K562 (cell line): ENCODE measurements around the gene FLRT1. TPM values are rescaled to one million over a fixed set of nuclear protein-coding genes. Genes with fewer than 3 reads are reported as not detected.

ENCODE experiments used
- ATAC-seq: fragments of 200-7000 bp; cut with Tn5 transposase; 3 replicates; pipeline ENCODE4 v1.9.1; 2020; ENCODE audit warnings: moderate library complexity
- Bru-seq: library from RNA; stranded (reverse); fragments of 400-500 nt; gene quantifications from one replicate; lab custom pipeline; 2021; lab: Mats Ljungman, UMichigan
- BruChase-seq, 2 experiments: library from RNA; stranded (reverse); fragments of 400-500 nt; gene quantifications; one replicate each; lab custom pipeline; 2021; lab: Mats Ljungman, UMichigan
- BruUV-seq: library from RNA; stranded (reverse); fragments of 400-500 nt; replicated peaks from 2 replicates; lab custom pipeline; 2021; lab: Mats Ljungman, UMichigan
- CTCF ChIA-PET: fragments of 300-600 bp; formaldehyde crosslinking; extraction: SDS; loops from one replicate; lab custom pipeline; 2021; ENCODE audit warnings: low intra/inter-chr PET ratio; lab: Yijun Ruan, JAX
- POLR2A ChIA-PET: fragments of 300-600, 350-650 bp; sonication (Branson Sonifier 250); formaldehyde crosslinking; extraction: SDS; loops from one replicate; lab custom pipeline; 2021; ENCODE audit warnings: antibody characterized with exemption, inconsistent platforms; lab: Yijun Ruan, JAX
- DNase-seq, 4 experiments: peaks; one replicate each; pipeline versions ENCODE4 v3.0.0 to v3.0.0-alpha.2; 2011 to 2018; ENCODE audit warnings: low spot score in 3 of 4, mixed read lengths in 3 of 4; ENCODE audit errors: extremely low read depth in 1 of 4
- FAIRE-seq: peaks from 2 replicates; lab custom pipeline; 2011; peaks lifted over from hg19 to GRCh38; lab: Jason Lieb, UNC
- H2AFZ ChIP-seq: 2 replicates; pipeline ENCODE4 v1.6.0; 2011; ENCODE audit warnings: low read depth, low read length, control low read depth, inconsistent platforms
- H3K27ac ChIP-seq: fragments of 200-600 bp; 3 replicates; pipeline ENCODE4 v1.8.0; 2011; ENCODE audit warnings: low read depth, mild to moderate bottlenecking, control low read depth, inconsistent platforms, low read length, moderate library complexity, mixed read lengths; ENCODE audit errors: extremely low read depth
- H3K27me3 ChIP-seq, 2 experiments: fragments of 300-600 bp in 1 of 2; 2 replicates in 1 of 2; 3 replicates in 1 of 2; pipeline versions ENCODE4 v1.6.0 to v1.8.0; 2011; ENCODE audit warnings: inconsistent platforms in 2 of 2, low read length in 2 of 2, mild to moderate bottlenecking in 1 of 2, mixed read lengths in 1 of 2, moderate library complexity in 1 of 2; ENCODE audit not compliant: control insufficient read depth in 2 of 2, insufficient read depth in 2 of 2
- H3K36me3 ChIP-seq: fragments of 300-600 bp; 3 replicates; pipeline ENCODE4 v1.8.0; 2011; ENCODE audit warnings: mild to moderate bottlenecking, low read length, inconsistent platforms; ENCODE audit not compliant: control insufficient read depth, insufficient read depth
- H3K4me1 ChIP-seq, 2 experiments: fragments of 200-600 bp in 1 of 2; replicated peaks in 1 of 2; 2 replicates in 1 of 2; 3 replicates in 1 of 2; pipeline versions ENCODE4 v1.5.1 to v1.8.0; 2011; ENCODE audit warnings: inconsistent platforms in 2 of 2, low read length in 2 of 2, mild to moderate bottlenecking in 1 of 2, mixed read lengths in 1 of 2, moderate library complexity in 1 of 2; ENCODE audit not compliant: control insufficient read depth in 2 of 2, insufficient read depth in 2 of 2
- H3K4me2 ChIP-seq: 2 replicates; pipeline ENCODE4 v1.6.1; 2011; ENCODE audit warnings: low read length, control low read depth, inconsistent platforms, mixed read lengths; ENCODE audit not compliant: insufficient read depth
- H3K4me3 ChIP-seq: fragments of 200-600 bp; sonication (generic), shearing (Covaris generic); 2 replicates; pipeline ENCODE4 v1.5.1; 2016; ENCODE audit warnings: control low read depth, inconsistent platforms
- H3K79me2 ChIP-seq: fragments of 200-600 bp; 3 replicates; pipeline ENCODE4 v1.8.0; 2011; ENCODE audit warnings: low read length, inconsistent platforms; ENCODE audit not compliant: control insufficient read depth, insufficient read depth
- H3K9ac ChIP-seq, 2 experiments: 2 replicates each; pipeline versions ENCODE4 v1.6.0 to v1.6.1; 2011; ENCODE audit warnings: low read depth in 2 of 2, low read length in 2 of 2, control low read depth in 1 of 2, inconsistent platforms in 1 of 2, mild to moderate bottlenecking in 1 of 2, mixed read lengths in 1 of 2; ENCODE audit not compliant: insufficient read depth in 1 of 2
- H3K9me1 ChIP-seq: one replicate; pipeline ENCODE4 v1.6.0; 2011; ENCODE audit warnings: inconsistent platforms, mild to moderate bottlenecking, low read length, moderate library complexity; ENCODE audit not compliant: control insufficient read depth, insufficient read depth
- H3K9me3 ChIP-seq: replicated peaks from 2 replicates; pipeline ENCODE4 v1.5.1; 2011; ENCODE audit warnings: low read depth, low read length, inconsistent platforms; ENCODE audit not compliant: control insufficient read depth, insufficient read depth
- H4K20me1 ChIP-seq: replicated peaks from 2 replicates; pipeline ENCODE4 v1.6.1; 2011; ENCODE audit warnings: low read length, inconsistent platforms, mixed read lengths; ENCODE audit not compliant: control insufficient read depth, insufficient read depth
- VEZF1 ChIP-seq: fragments of 200-800 bp; sonication (Bioruptor generic); IDR thresholded peaks from 2 replicates; pipeline ENCODE4 v1.6.1; 2017; ENCODE audit warnings: missing genetic modification characterization, missing compliant biosample characterization
- ZNF239 ChIP-seq: fragments of 250-450 bp; sonication (Bioruptor Pico); IDR thresholded peaks from 2 replicates; pipeline ENCODE4 v1.4.0; 2020; ENCODE audit warnings: mild to moderate bottlenecking
- WGBS: fragments of 100-300 bp; shearing (Covaris generic); methylation state at CpG from one replicate; pipeline ENCODE4 v1.1.6; 2016; ENCODE audit warnings: low coverage, mixed read lengths; ENCODE audit not compliant: insufficient coverage; ENCODE audit errors: missing lambda C conversion rate; 5-methylcytosine and 5-hydroxymethylcytosine counted together
- in situ Hi-C: fragments of 300-500 bp; cut with MboI; formaldehyde crosslinking; loops from 4 replicates; pipeline ENCODE4 v1.15.0; 2018; ENCODE audit warnings: inconsistent platforms, mixed read lengths
- intact Hi-C: fragments of 100-400 bp; cut with micrococcal nuclease; formaldehyde crosslinking; loops from 2 replicates; pipeline ENCODE4 v1.14.2; 2022
- long read RNA-seq, 3 experiments: library from polyadenylated mRNA in 2 of 3; library from RNA in 1 of 3; unstranded in 2 of 3; stranded (forward) in 1 of 3; transcript quantifications; one replicate each; pipeline ENCODE4 v2.0.0, GENCODE V29; 2019 to 2022
- polyA minus RNA-seq, 3 experiments: library from RNA; depleted of rRNA, polyadenylated mRNA; stranded (reverse); fragments of >200 nt; gene quantifications; 2 replicates each; pipeline ENCODE4 v1.2.3, GENCODE V29; 2011
- polyA plus RNA-seq, 8 experiments: library from polyadenylated mRNA; depleted of rRNA in 4 of 8; stranded (reverse) in 5 of 8; unstranded in 3 of 8; fragments of >200 nt; fragmentation: Nextera tagmentation in 2 of 8; fragmentation: Illumina TruSeq in 1 of 8; extraction: Ambion mirVana in 2 of 8; extraction: Trizol in 1 of 8; gene quantifications; 2 replicates each; pipeline versions ENCODE4 v1.2.1 to v1.2.3, GENCODE V29; 2011 to 2014; ENCODE audit warnings: inconsistent platforms in 1 of 8, missing spikeins in 1 of 8
- total RNA-seq, 7 experiments: library from RNA; depleted of rRNA in 6 of 7; stranded (reverse); fragments of >200 nt in 6 of 7; fragmentation: Illumina TruSeq in 2 of 7; extraction: Trizol in 2 of 7; gene quantifications; 2 replicates each; pipeline versions ENCODE4 v1.2.1 to v1.2.3, GENCODE V29; 2011 to 2021; ENCODE audit warnings: low replicate concordance in 1 of 7

Gene FLRT1
- not detected in 2 replicates for total RNA-seq (2011; cell fraction: chromatin; rRNA removed; ENCODE audit: low replicate concordance)
- not detected in 2 replicates for total RNA-seq (2011; cell fraction: nucleolus; rRNA removed)
- total RNA-seq (2011; cell fraction: nucleoplasm; rRNA removed): not detected in 2 replicates
- not detected in 2 replicates for total RNA-seq (2014; rRNA removed)
- total RNA-seq (2014; rRNA removed; fragmentation: Illumina TruSeq; extraction: Trizol): not detected in 2 replicates
- total RNA-seq (2015; rRNA removed; fragmentation: Illumina TruSeq; extraction: Trizol): not detected in 2 replicates
- not detected in 2 replicates for total RNA-seq (2021)
- polyA plus RNA-seq (2011; rRNA removed): not detected in 2 replicates
- not detected in 2 replicates for polyA plus RNA-seq (2011; cell fraction: cytosol; rRNA removed)
- not detected in 2 replicates for polyA plus RNA-seq (2011; cell fraction: nucleus; rRNA removed)
- polyA plus RNA-seq (2012): 0.14 and 0.75 TPM in 2 replicates
- polyA plus RNA-seq (2014; fragmentation: Illumina TruSeq; extraction: Trizol): not detected in 2 replicates
- not detected for polyA plus RNA-seq (2014; fragmentation: Nextera tagmentation; extraction: Ambion mirVana)
- polyA plus RNA-seq (2014; rRNA removed): not detected in 2 replicates
- polyA minus RNA-seq (2011; rRNA and poly(A)+ RNA removed): not detected in 2 replicates
- not detected in 2 replicates for polyA minus RNA-seq (2011; cell fraction: cytosol; rRNA and poly(A)+ RNA removed)
- polyA minus RNA-seq (2011; cell fraction: nucleus; rRNA and poly(A)+ RNA removed): not detected in 2 replicates
- percentile 10 among the genes with signal in this experiment for Bru-seq, nascent RNA
- percentile 10 among the genes with signal in this experiment for BruChase-seq, experiment 1, labeled RNA remaining after a 2-hour chase
- percentile 10 among the genes with signal in this experiment for BruChase-seq, experiment 2, labeled RNA remaining after a 6-hour chase
- long read RNA-seq, experiment 1, partial matches to known transcripts: 0 of 2 reads
- long read RNA-seq, experiment 1, other reads (novel, unspliced or antisense): 2 of 2 reads
- long read RNA-seq, experiment 2: 0 reads
- long read RNA-seq, experiment 3: 0 reads

- Histone ChIP-seq H3K27me3 (peaks cover 5 to 12% of the 10 kb centered on the region in 2 experiments; a peak in 2 of 5 replicates), H3K9me1 (no peaks in the 10 kb centered on the region)
- in situ Hi-C loops: no loop called here
- no peak for TF ChIP-seq ZNF239 (CRISPR knock-in tag)
- TF ChIP-seq VEZF1: peak; percentile 23; the same call in 1 of the 2 replicates
- TF ChIP-seq, all 486 proteins: peak for 1
- WGBS: 0% methylated on average over 2 of the region's 64 CpGs
- POLR2A ChIA-PET: interaction anchor here (1.5 kb wide), 1 partner anchor 11 kb away, joined by 4 read pairs; no protein-coding TSS in a partner anchor
- intact Hi-C loops: no loop called here
- Histone ChIP-seq H3K4me2 (no peak within 1 kb of the TSS), H4K20me1 (peaks cover 60% of the 10 kb centered on the region), H2AFZ (no peak within 1 kb of the TSS), H3K36me3 (no peaks in the 10 kb centered on the region), H3K27ac (no peak within 1 kb of the TSS), H3K4me3 (no peak within 1 kb of the TSS; the same call in 1 of the 2 replicates), H3K9ac (peak within 1 kb of the TSS in 1 of 2 experiments; percentile 65; a peak in 2 of 4 replicates), H3K9me3 (no peaks in the 10 kb centered on the region), H3K79me2 (no peaks in the 10 kb centered on the region), H3K4me1 (peaks cover 0 to 41% of the 10 kb centered on the region in 2 experiments; a peak in 2 of 5 replicates)
- ATAC-seq (no peak), DNase-seq (peak in 2 of 4 experiments; percentile 61 to 67), FAIRE-seq (no peak)
- CTCF ChIA-PET: no interaction called here
- BruUV-seq: no TSS peak
These were observed at the start of gene FLRT1 for GRCh38 chr11:64035576-64035975. Gene FLRT1, plus strand, starts transcription at chr11:64035931. Its CDS starts 80,337 bp downstream, at chr11:64116268.
